Measurements from ENCODE around the gene ASIC3.

DNA sequence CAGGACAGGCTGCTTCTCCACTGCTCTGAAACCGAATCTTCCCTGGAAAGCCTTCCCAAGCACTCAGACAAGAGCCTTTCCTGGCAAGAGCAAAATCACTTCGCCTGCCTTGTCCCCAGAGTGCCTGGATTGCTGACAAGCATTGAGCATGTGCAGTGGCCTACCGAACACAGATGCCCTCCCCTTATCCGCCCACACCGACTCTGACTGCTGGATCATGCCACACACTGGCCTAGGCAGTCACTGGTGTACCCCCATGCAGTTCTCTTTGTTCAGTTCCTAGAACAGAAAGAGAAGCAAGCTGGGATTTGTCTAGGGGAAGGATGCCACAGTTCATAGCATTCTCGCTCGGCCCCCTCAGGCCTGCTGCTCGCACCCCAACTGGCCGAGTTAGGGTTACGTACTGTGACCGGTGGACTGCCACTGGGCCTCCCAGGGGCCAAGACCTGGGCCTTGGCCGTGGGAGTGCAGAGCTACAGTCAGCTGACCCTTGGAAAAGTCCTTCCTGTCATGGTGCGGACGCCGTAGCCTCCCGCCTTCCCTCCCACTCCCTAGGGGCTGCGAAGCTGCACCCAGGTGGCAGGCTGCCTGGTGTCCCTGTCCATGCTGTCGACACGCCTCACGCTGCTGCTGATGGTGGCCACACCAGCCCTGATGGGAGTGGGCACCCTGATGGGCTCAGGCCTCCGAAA, 13.2 kb upstream of the ASIC3 start:
- TF ChIP-seq CHD2 (IDR thresholded peaks at IDR 0.05; ENCODE audit: low read length, partially characterized antibody) (no peak), FOXS1 (CRISPR knock-in tag; IDR thresholded peaks at IDR 0.05) (no peak), EP300 (IDR thresholded peaks at IDR 0.05) (no peak), FOSL2 (IDR thresholded peaks at IDR 0.05) (no peak), FOSL2 (CRISPR knock-in tag; IDR thresholded peaks at IDR 0.05) (no peak), CEBPB (IDR thresholded peaks at IDR 0.05) (no peak), MAFK (IDR thresholded peaks at IDR 0.05; ENCODE audit: partially characterized antibody) (no peak), RCOR1 (IDR thresholded peaks at IDR 0.05; ENCODE audit: low read depth, low read length) (no peak), BHLHE40 (IDR thresholded peaks at IDR 0.05; ENCODE audit: low read depth, low read length) (no peak), EHMT2 (IDR thresholded peaks at IDR 0.05; ENCODE audit: low read depth) (no peak)
- TF ChIP-seq, protein P1, sequence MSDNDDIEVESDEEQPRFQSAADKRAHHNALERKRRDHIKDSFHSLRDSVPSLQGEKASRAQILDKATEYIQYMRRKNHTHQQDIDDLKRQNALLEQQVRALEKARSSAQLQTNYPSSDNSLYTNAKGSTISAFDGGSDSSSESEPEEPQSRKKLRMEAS (IDR thresholded peaks at IDR 0.05): no peak
- TF ChIP-seq, protein P2, sequence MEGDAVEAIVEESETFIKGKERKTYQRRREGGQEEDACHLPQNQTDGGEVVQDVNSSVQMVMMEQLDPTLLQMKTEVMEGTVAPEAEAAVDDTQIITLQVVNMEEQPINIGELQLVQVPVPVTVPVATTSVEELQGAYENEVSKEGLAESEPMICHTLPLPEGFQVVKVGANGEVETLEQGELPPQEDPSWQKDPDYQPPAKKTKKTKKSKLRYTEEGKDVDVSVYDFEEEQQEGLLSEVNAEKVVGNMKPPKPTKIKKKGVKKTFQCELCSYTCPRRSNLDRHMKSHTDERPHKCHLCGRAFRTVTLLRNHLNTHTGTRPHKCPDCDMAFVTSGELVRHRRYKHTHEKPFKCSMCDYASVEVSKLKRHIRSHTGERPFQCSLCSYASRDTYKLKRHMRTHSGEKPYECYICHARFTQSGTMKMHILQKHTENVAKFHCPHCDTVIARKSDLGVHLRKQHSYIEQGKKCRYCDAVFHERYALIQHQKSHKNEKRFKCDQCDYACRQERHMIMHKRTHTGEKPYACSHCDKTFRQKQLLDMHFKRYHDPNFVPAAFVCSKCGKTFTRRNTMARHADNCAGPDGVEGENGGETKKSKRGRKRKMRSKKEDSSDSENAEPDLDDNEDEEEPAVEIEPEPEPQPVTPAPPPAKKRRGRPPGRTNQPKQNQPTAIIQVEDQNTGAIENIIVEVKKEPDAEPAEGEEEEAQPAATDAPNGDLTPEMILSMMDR (IDR thresholded peaks at IDR 0.05): no peak
- TF ChIP-seq, protein P3, sequence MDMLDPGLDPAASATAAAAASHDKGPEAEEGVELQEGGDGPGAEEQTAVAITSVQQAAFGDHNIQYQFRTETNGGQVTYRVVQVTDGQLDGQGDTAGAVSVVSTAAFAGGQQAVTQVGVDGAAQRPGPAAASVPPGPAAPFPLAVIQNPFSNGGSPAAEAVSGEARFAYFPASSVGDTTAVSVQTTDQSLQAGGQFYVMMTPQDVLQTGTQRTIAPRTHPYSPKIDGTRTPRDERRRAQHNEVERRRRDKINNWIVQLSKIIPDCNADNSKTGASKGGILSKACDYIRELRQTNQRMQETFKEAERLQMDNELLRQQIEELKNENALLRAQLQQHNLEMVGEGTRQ (IDR thresholded peaks at IDR 0.05): no peak
- TF ChIP-seq, protein P4, sequence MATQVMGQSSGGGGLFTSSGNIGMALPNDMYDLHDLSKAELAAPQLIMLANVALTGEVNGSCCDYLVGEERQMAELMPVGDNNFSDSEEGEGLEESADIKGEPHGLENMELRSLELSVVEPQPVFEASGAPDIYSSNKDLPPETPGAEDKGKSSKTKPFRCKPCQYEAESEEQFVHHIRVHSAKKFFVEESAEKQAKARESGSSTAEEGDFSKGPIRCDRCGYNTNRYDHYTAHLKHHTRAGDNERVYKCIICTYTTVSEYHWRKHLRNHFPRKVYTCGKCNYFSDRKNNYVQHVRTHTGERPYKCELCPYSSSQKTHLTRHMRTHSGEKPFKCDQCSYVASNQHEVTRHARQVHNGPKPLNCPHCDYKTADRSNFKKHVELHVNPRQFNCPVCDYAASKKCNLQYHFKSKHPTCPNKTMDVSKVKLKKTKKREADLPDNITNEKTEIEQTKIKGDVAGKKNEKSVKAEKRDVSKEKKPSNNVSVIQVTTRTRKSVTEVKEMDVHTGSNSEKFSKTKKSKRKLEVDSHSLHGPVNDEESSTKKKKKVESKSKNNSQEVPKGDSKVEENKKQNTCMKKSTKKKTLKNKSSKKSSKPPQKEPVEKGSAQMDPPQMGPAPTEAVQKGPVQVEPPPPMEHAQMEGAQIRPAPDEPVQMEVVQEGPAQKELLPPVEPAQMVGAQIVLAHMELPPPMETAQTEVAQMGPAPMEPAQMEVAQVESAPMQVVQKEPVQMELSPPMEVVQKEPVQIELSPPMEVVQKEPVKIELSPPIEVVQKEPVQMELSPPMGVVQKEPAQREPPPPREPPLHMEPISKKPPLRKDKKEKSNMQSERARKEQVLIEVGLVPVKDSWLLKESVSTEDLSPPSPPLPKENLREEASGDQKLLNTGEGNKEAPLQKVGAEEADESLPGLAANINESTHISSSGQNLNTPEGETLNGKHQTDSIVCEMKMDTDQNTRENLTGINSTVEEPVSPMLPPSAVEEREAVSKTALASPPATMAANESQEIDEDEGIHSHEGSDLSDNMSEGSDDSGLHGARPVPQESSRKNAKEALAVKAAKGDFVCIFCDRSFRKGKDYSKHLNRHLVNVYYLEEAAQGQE (IDR thresholded peaks at IDR 0.05): no peak

All from A549 (cell line).